ENCODE measurements around the gene ZBTB16. TPM values are rescaled to one million over a fixed set of nuclear protein-coding genes. Genes with fewer than 3 reads are reported as not detected.
"Not testable (repeated sequence)": the region's sequence is repeated elsewhere in the genome, so short reads cannot be mapped to it uniquely, and the experiment has no call there.

The ZBTB16 gene
- polyA plus RNA-seq, 3 donors = 1.3 to 2.7 (median 1.3) TPM

GRCh38 chr11:114042234-114042633 lies 17.3 kb upstream of the ZBTB16 start:
- no peak for DNase-seq

- DNase-seq = no peak
Observed at GRCh38 chr11:114044042-114044871, 15.3 kb upstream of the ZBTB16 start.

DNA sequence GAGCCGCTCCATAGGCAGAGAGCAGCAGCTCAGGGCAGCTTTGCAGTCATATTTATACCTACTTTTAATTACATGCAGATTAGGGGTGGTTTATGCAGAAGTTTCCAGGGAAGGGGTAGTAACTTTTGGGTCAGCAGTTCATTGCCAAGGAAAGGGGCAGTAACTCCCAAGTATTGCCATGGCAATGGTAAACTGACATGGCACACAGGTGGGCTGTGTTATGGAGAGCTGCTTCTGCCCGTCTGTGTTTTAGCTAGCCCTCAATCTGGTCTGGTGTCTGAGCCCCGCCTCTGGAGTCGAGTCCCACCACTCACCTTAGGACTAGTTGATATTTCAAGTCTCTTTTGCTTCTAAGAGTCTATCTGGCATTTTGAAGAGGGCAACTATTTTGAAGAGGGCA lies 12.2 kb upstream of the ZBTB16 start:
- no peak for DNase-seq

GRCh38 chr11:114049050-114049449 lies 10.5 kb upstream of the ZBTB16 start:
- no peak for DNase-seq

- DNase-seq = not testable (repeated sequence)
Observed at GRCh38 chr11:114049766-114050165, 9.7 kb upstream of the ZBTB16 start.

DNA sequence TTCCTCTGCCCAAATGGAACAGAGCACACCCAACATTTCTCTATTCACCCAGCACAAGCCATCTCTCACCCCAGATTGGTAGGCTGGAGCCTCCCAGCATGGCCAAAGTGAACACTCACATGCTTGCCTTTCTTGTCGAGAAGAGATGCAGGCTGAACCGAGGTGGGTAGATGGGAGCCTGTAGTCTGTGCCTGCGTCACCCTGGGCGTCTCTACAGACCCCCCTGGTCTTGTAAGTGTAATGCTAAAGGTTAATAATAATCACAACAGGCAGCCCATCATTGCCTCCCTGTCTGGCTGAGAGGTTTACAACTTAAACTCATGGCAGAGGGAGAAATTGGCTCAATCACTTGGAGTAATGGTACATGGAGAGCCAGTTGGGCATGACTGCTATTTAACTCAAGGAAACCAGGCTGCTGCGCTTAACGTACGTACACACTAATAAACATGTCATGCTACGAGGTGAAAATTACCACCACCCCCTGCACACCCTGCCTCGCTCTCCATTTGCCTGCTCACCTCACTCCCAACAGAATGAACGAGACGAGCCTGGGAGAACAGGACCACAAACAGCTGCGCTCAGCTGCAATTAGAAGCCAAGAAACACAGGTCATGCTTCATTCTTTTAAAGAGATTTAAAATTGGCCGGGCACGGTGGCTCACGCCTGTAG lies 9.1 kb upstream of the ZBTB16 start:
- DNase-seq = no peak

- DNase-seq = no peak
Observed at GRCh38 chr11:114051558-114051957, 8.0 kb upstream of the ZBTB16 start.

DNA sequence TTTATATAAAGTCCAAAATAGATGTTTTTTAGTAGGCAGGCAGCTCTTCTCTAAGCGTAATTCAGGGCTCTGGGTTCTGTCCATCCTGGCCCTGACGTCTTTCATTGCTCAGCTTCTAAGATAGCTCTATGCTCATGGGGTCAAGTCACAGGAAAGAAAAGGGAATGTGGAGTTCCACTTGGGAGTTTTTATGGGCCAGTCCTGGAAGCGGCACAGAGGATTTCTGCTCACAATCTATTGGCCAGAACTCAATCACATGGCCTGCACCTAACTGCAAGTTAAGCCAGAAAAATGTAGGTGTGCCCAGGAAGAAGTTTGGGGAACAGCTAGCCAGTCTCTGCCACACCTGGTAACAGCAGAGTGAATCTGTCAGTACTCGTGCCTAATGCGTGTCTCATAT lies 7.4 kb upstream of the ZBTB16 start:
- DNase-seq = no peak

- DNase-seq = no peak
Observed at GRCh38 chr11:114053406-114053805, 6.1 kb upstream of the ZBTB16 start.

GRCh38 chr11:114054806-114055205 lies 4.7 kb upstream of the ZBTB16 start:
- no peak for DNase-seq

- no peak for DNase-seq
Observed at GRCh38 chr11:114056409-114056808, 3.1 kb upstream of the ZBTB16 start.

DNA sequence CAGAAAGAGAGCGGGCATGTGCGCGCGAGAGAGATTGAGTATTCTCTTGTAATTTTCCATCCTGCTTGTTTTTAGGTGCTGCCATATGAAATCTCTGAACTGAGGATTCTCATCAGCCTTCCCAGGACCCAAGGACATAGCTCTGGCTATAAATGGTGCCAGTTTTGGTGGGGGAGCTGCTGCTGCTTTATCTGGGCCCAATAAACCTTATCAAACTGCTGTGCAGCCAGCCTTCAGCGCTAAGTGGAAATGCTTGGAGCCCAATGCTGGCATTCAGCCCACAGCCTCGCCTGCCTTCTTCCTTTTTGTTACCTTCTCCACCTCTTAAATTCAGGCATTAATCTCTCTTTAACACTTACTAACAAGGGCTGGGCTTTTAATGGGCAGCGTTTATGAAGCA lies 2.4 kb upstream of the ZBTB16 start:
- DNase-seq = no peak

GRCh38 chr11:114057605-114058004 lies 1.9 kb upstream of the ZBTB16 start:
- no peak for DNase-seq

GRCh38 chr11:114058026-114058706 lies 1.3 kb upstream of the ZBTB16 start:
- no peak for DNase-seq

- no peak for DNase-seq
Observed at GRCh38 chr11:114058871-114059277, 637 bp upstream of the ZBTB16 start.

GRCh38 chr11:114059984-114060391 lies 477 bp downstream of the ZBTB16 start:
- DNase-seq = no peak

DNA sequence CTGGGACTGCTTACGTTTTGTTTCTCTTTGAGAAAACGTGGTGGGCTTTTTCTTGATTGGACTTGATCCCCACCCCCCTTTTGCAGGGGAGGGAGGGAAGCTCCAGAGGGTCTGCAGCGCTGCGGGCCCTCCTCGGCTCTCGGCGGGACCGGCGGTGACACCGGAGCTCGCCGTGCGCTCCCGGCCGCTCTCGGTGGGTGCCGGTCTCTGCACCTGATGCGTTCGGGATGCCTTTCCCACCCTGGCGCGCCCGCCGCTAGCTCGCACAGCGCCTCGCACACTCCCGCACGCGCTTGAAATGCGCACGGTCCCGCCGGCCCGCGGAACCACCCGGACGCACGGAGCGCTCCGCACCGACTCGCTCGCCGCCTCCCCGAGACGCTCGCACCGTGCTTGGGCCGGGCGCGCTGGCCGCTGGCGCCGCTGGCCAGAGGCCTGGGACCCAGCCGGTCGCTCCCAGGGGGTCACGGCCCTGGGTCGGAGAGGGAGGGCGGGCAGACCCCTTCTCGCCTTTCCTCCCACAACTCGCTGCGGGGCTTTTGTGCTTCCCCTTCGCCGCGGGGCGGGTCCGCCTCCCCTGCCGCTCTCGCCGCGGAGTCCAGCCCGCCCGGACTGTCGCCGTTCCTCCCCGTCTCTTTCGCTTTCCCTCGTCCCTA lies 1.0 kb downstream of the ZBTB16 start:
- no peak for DNase-seq

GRCh38 chr11:114061048-114061680 lies 1.7 kb downstream of the ZBTB16 start:
- DNase-seq = no peak

DNA sequence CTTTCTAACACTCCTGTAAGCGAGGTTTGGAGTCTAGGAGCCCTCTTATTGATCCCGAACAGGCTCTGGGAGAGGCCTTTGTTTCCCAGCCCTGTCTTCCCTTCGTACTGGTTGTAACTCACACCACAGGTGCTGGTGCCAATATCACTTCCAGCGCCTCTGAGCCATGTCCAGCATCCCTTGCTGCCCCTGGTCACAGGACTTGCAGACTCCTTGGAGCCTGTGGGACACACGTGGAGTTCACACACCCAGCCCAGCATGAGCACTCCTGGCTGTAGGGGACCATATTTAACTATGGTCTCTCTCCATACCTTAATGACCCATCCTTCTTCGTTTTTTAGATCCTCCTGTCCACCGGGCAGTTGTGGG lies 2.2 kb downstream of the ZBTB16 start:
- DNase-seq = no peak

GRCh38 chr11:114062272-114062671 lies 2.8 kb downstream of the ZBTB16 start:
- DNase-seq = no peak

- DNase-seq = no peak
Observed at GRCh38 chr11:114063149-114063828, 3.8 kb downstream of the ZBTB16 start.

All from renal pelvis (tissue), 4 donors.